OCI-M1 (cell line): ENCODE data around the gene OCA2.

Source experiments
- DNase-seq: peaks from one replicate; lab custom pipeline; 2025; lab: John Stamatoyannopoulos, UW

Gene OCA2

GRCh38 chr15:27949089-27949488, 150.0 kb downstream of the OCA2 start:
- DNase-seq: no peak

- DNase-seq: no peak
Observed at GRCh38 chr15:27939246-27939645, 159.9 kb downstream of the OCA2 start.

- no peak for DNase-seq
Observed at GRCh38 chr15:27937851-27938250, 161.3 kb downstream of the OCA2 start.

GRCh38 chr15:27936164-27936563, 163.0 kb downstream of the OCA2 start:
- DNase-seq: no peak

- DNase-seq: no peak
Observed at GRCh38 chr15:27935328-27935727, 163.8 kb downstream of the OCA2 start.

GRCh38 chr15:27934782-27935181, 164.3 kb downstream of the OCA2 start:
- DNase-seq: no peak

- no peak for DNase-seq
Observed at GRCh38 chr15:27933562-27933961, 165.6 kb downstream of the OCA2 start.

- DNase-seq: no peak
Observed at GRCh38 chr15:27932600-27932999, 166.5 kb downstream of the OCA2 start.

GRCh38 chr15:27928386-27928785, 170.7 kb downstream of the OCA2 start:
- DNase-seq: no peak

GRCh38 chr15:27912283-27912682, 186.8 kb downstream of the OCA2 start:
- DNase-seq: no peak

GRCh38 chr15:27906802-27907201, 192.3 kb downstream of the OCA2 start:
- peak; percentile 56 for DNase-seq

GRCh38 chr15:27903405-27903804, 195.7 kb downstream of the OCA2 start:
- no peak for DNase-seq

GRCh38 chr15:27902680-27903385, 196.3 kb downstream of the OCA2 start:
- DNase-seq: no peak

- DNase-seq: no peak
Observed at GRCh38 chr15:27899583-27900285, 199.4 kb downstream of the OCA2 start.

- DNase-seq: no peak
Observed at GRCh38 chr15:27897481-27897880, 201.6 kb downstream of the OCA2 start.

GRCh38 chr15:27894645-27895044, 204.5 kb downstream of the OCA2 start:
- DNase-seq: no peak

GRCh38 chr15:27889258-27889657, 209.9 kb downstream of the OCA2 start:
- DNase-seq: no peak

- DNase-seq: no peak
Observed at GRCh38 chr15:27885201-27885600, 213.9 kb downstream of the OCA2 start.

- no peak for DNase-seq
Observed at GRCh38 chr15:27884726-27885125, 214.4 kb downstream of the OCA2 start.

GRCh38 chr15:27878841-27879240, 220.3 kb downstream of the OCA2 start:
- no peak for DNase-seq

GRCh38 chr15:27873828-27874227, 225.3 kb downstream of the OCA2 start:
- DNase-seq: no peak

GRCh38 chr15:27873039-27873438, 226.1 kb downstream of the OCA2 start:
- DNase-seq: no peak

GRCh38 chr15:27872355-27872754, 226.8 kb downstream of the OCA2 start:
- DNase-seq: no peak

- no peak for DNase-seq
Observed at GRCh38 chr15:27871902-27872260, 227.2 kb downstream of the OCA2 start.
